HEK293 (cell line): ENCODE results near the gene AATF.
A peak's percentile ranks its signal among the peaks of the same experiment; 100 is the strongest.

Experiments
- CTCF ChIA-PET: fragments of 350-600 bp; formaldehyde crosslinking; extraction: SDS; loops from one replicate; lab custom pipeline; 2021; ENCODE audit warnings: antibody characterized with exemption; lab: Yijun Ruan, JAX
- POLR2A ChIA-PET: fragments of 300-600 bp; formaldehyde crosslinking; extraction: SDS; loops from one replicate; lab custom pipeline; 2020; ENCODE audit warnings: antibody characterized with exemption, inconsistent platforms; lab: Yijun Ruan, JAX
- H3K27ac ChIP-seq: fragments of 200-500 bp; sonication (Bioruptor generic); 2 replicates; pipeline ENCODE4 v1.5.1; 2014; ENCODE audit warnings: low read depth, low read length, control low read depth, inconsistent platforms; ENCODE audit errors: extremely low read depth
- H3K36me3 ChIP-seq, 2 experiments: fragments of 200-500 bp in 1 of 2; sonication (Bioruptor generic) in 1 of 2; 1 replicate in 1 of 2; 2 replicates in 1 of 2; pipeline ENCODE4 v1.5.1; 2014 to 2017; ENCODE audit warnings: inconsistent platforms in 2 of 2, low read length in 2 of 2; ENCODE audit not compliant: control insufficient read depth in 2 of 2, insufficient read depth in 1 of 2
- H3K4me1 ChIP-seq: fragments of 200-500 bp; sonication (Bioruptor generic); 2 replicates; pipeline ENCODE4 v1.5.1; 2014; ENCODE audit warnings: mild to moderate bottlenecking, low read length, inconsistent platforms; ENCODE audit not compliant: control insufficient read depth, insufficient read depth
- H3K4me3 ChIP-seq: 2 replicates; pipeline ENCODE4 v1.5.1; 2011; ENCODE audit warnings: low read depth, mild to moderate bottlenecking, control low read depth, low read length, moderate library complexity
- H3K9me3 ChIP-seq: fragments of 200-500 bp; sonication (Bioruptor generic); 2 replicates; pipeline ENCODE4 v1.5.1; 2014; ENCODE audit warnings: low read depth, low read length, inconsistent platforms; ENCODE audit not compliant: control insufficient read depth, insufficient read depth
- CTCF ChIP-seq: fragments of 450-650 bp; formaldehyde crosslinking; IDR thresholded peaks from 2 replicates; pipeline ENCODE4 v1.5.1; 2016; ENCODE audit warnings: missing biosample characterization, missing genetic modification characterization
- GLI4 ChIP-seq: fragments of 450-650 bp; formaldehyde crosslinking; IDR thresholded peaks from 2 replicates; pipeline ENCODE4 v1.5.1; 2016; ENCODE audit warnings: missing biosample characterization, missing genetic modification characterization
- IKZF3 ChIP-seq: fragments of 450-650 bp; IDR thresholded peaks from 2 replicates; pipeline ENCODE4 v1.5.0; 2018; ENCODE audit warnings: missing biosample characterization, mild to moderate bottlenecking, missing genetic modification characterization, moderate library complexity
- KLF1 ChIP-seq: fragments of 450-650 bp; formaldehyde crosslinking; IDR thresholded peaks from 2 replicates; pipeline ENCODE4 v1.5.1; 2016; ENCODE audit warnings: missing biosample characterization, missing genetic modification characterization
- KLF8 ChIP-seq: fragments of 450-650 bp; formaldehyde crosslinking; IDR thresholded peaks from 2 replicates; pipeline ENCODE4 v1.5.1; 2016; ENCODE audit warnings: missing biosample characterization, missing genetic modification characterization
- KLF9 ChIP-seq: fragments of 450-650 bp; formaldehyde crosslinking; IDR thresholded peaks from 2 replicates; pipeline ENCODE4 v1.5.1; 2016; ENCODE audit warnings: missing biosample characterization, missing genetic modification characterization, low read depth
- SP2 ChIP-seq: fragments of 450-650 bp; formaldehyde crosslinking; IDR thresholded peaks from 2 replicates; pipeline ENCODE4 v1.5.1; 2016; ENCODE audit warnings: missing biosample characterization, missing genetic modification characterization
- SP3 ChIP-seq: fragments of 450-650 bp; formaldehyde crosslinking; IDR thresholded peaks from 2 replicates; pipeline ENCODE4 v1.5.1; 2016; ENCODE audit warnings: missing biosample characterization, missing genetic modification characterization
- ZBTB11 ChIP-seq: fragments of 450-650 bp; formaldehyde crosslinking; conservative IDR thresholded peaks from 2 replicates; pipeline ENCODE4 v1.5.1; 2016; ENCODE audit warnings: low read depth, missing biosample characterization, missing genetic modification characterization
- ZBTB20 ChIP-seq: fragments of 450-650 bp; formaldehyde crosslinking; IDR thresholded peaks from 2 replicates; pipeline ENCODE4 v1.5.1; 2016; ENCODE audit warnings: missing biosample characterization, missing genetic modification characterization
- ZBTB21 ChIP-seq: fragments of 450-650 bp; formaldehyde crosslinking; IDR thresholded peaks from 2 replicates; pipeline ENCODE4 v1.5.1; 2017; ENCODE audit warnings: missing biosample characterization, missing genetic modification characterization
- ZBTB8A ChIP-seq: fragments of 450-650 bp; formaldehyde crosslinking; IDR thresholded peaks from 2 replicates; pipeline ENCODE4 v1.5.1; 2016; ENCODE audit warnings: missing biosample characterization, missing genetic modification characterization
- ZNF10 ChIP-seq: fragments of 450-650 bp; formaldehyde crosslinking; IDR thresholded peaks from 2 replicates; pipeline ENCODE4 v1.5.1; 2017; ENCODE audit warnings: missing biosample characterization, missing genetic modification characterization
- ZNF16 ChIP-seq: fragments of 450-650 bp; formaldehyde crosslinking; IDR thresholded peaks from 2 replicates; pipeline ENCODE4 v1.5.1; 2016; ENCODE audit warnings: low read depth, missing biosample characterization, missing genetic modification characterization
- ZNF169 ChIP-seq: fragments of 450-650 bp; formaldehyde crosslinking; IDR thresholded peaks from 2 replicates; pipeline ENCODE4 v1.5.1; 2016; ENCODE audit warnings: missing biosample characterization, missing genetic modification characterization
- ZNF202 ChIP-seq: fragments of 450-650 bp; formaldehyde crosslinking; IDR thresholded peaks from 2 replicates; pipeline ENCODE4 v1.5.1; 2016; ENCODE audit warnings: missing biosample characterization, missing genetic modification characterization, borderline replicate concordance
- ZNF302 ChIP-seq: fragments of 450-650 bp; formaldehyde crosslinking; IDR thresholded peaks from 2 replicates; pipeline ENCODE4 v1.5.1; 2016; ENCODE audit warnings: missing biosample characterization, missing genetic modification characterization, low read depth
- ZNF423 ChIP-seq: fragments of 450-650 bp; formaldehyde crosslinking; IDR thresholded peaks from 2 replicates; pipeline ENCODE4 v1.5.1; 2016; ENCODE audit warnings: missing biosample characterization, missing genetic modification characterization
- ZNF473 ChIP-seq: fragments of 450-650 bp; formaldehyde crosslinking; IDR thresholded peaks from 2 replicates; pipeline ENCODE4 v1.5.1; 2017; ENCODE audit warnings: missing biosample characterization, missing genetic modification characterization
- ZNF521 ChIP-seq: fragments of 450-650 bp; formaldehyde crosslinking; IDR thresholded peaks from 2 replicates; pipeline ENCODE4 v1.5.1; 2017; ENCODE audit warnings: missing biosample characterization, mild to moderate bottlenecking, missing genetic modification characterization
- ZNF529 ChIP-seq: fragments of 450-650 bp; formaldehyde crosslinking; IDR thresholded peaks from 2 replicates; pipeline ENCODE4 v1.5.1; 2017; ENCODE audit warnings: missing genetic modification characterization, missing biosample characterization; ENCODE audit not compliant: insufficient replicate concordance
- ZNF558 ChIP-seq: fragments of 450-650 bp; formaldehyde crosslinking; IDR thresholded peaks from 2 replicates; pipeline ENCODE4 v1.5.1; 2016; ENCODE audit warnings: missing biosample characterization, missing genetic modification characterization
- ZNF776 ChIP-seq: fragments of 450-650 bp; formaldehyde crosslinking; IDR thresholded peaks from 2 replicates; pipeline ENCODE4 v1.5.0; 2017; ENCODE audit warnings: missing biosample characterization, missing genetic modification characterization, borderline replicate concordance
- ZNF791 ChIP-seq: fragments of 450-650 bp; formaldehyde crosslinking; IDR thresholded peaks from 2 replicates; pipeline ENCODE4 v1.5.1; 2016; ENCODE audit warnings: missing biosample characterization, missing genetic modification characterization
- ZNF843 ChIP-seq: fragments of 450-650 bp; formaldehyde crosslinking; IDR thresholded peaks from 2 replicates; pipeline ENCODE4 v1.5.1; 2016; ENCODE audit warnings: missing biosample characterization, missing genetic modification characterization
- ZSCAN16 ChIP-seq: fragments of 450-650 bp; formaldehyde crosslinking; IDR thresholded peaks from 2 replicates; pipeline ENCODE4 v1.5.1; 2016; ENCODE audit warnings: missing biosample characterization, missing genetic modification characterization
- ZSCAN23 ChIP-seq: fragments of 450-650 bp; formaldehyde crosslinking; IDR thresholded peaks from 2 replicates; pipeline ENCODE4 v1.5.1; 2016; ENCODE audit warnings: missing biosample characterization, missing genetic modification characterization
- ZSCAN4 ChIP-seq: fragments of 450-650 bp; formaldehyde crosslinking; IDR thresholded peaks from 2 replicates; pipeline ENCODE4 v1.5.1; 2017; ENCODE audit warnings: missing biosample characterization, missing genetic modification characterization
- ZSCAN5A ChIP-seq: fragments of 450-650 bp; formaldehyde crosslinking; IDR thresholded peaks from 2 replicates; pipeline ENCODE4 v1.5.1; 2016; ENCODE audit warnings: missing biosample characterization, missing genetic modification characterization

Gene AATF

GRCh38 chr17:36934692-36935630 is 13.8 kb upstream of the AATF start:
- Histone ChIP-seq H3K36me3 (peaks cover 0 to 8% of the 10 kb centered on the region in 2 experiments; a peak in 1 of 3 replicates), H3K4me1 (peaks cover 17% of the 10 kb centered on the region), H3K9me3 (no peaks in the 10 kb centered on the region), H3K4me3 (peak overlapping the region; percentile 69), H3K27ac (peak overlapping the region; percentile 73)
- ChIA-PET POLR2A (interaction anchor here (1.3 to 6.6 kb wide), 3 partner anchors 14 to 34 kb away, joined by 8 to 92 read pairs (median 56); partner anchors contain the start of gene AATF), CTCF (interaction anchor here (0.6 to 1.0 kb wide), 3 partner anchors 91 to 284 kb away, joined by 3 to 4 read pairs (median 3); no protein-coding TSS in a partner anchor)
- TF ChIP-seq ZNF202 = no peak
- TF ChIP-seq ZNF302 (tag by site-specific recombination) = no peak
- TF ChIP-seq ZBTB11 (tag by site-specific recombination) = 0 out of 2 replicates have a peak, but pooled peaks have one; percentile 28
- TF ChIP-seq KLF1 (tag by site-specific recombination) = peak; percentile 94
- TF ChIP-seq ZNF169 (tag by site-specific recombination) = 0 out of 2 replicates have a peak, but pooled peaks have one; percentile 54
- TF ChIP-seq SP2 (tag by site-specific recombination) = peak; percentile 78
- peak; percentile 98 for TF ChIP-seq ZBTB20
- TF ChIP-seq ZNF423 (tag by site-specific recombination) = peak; percentile 80
- no peak for TF ChIP-seq ZNF776 (tag by site-specific recombination)
- no peak for TF ChIP-seq ZNF529 (tag by site-specific recombination)
- TF ChIP-seq ZNF558 (tag by site-specific recombination) = 0 out of 2 replicates have a peak, but pooled peaks have one; percentile 14
- peak; percentile 84; the same call in 1 of the 2 replicates for TF ChIP-seq KLF8
- TF ChIP-seq ZSCAN23 (tag by site-specific recombination) = 0 out of 2 replicates have a peak, but pooled peaks have one; percentile 37
- peak; percentile 89 for TF ChIP-seq ZNF473 (tag by site-specific recombination)
- peak; percentile 74; the same call in 1 of the 2 replicates for TF ChIP-seq ZSCAN5A (tag by site-specific recombination)
- no peak for TF ChIP-seq ZNF521
- TF ChIP-seq KLF9 (tag by site-specific recombination) = peak; percentile 41
- TF ChIP-seq ZSCAN16 (tag by site-specific recombination) = no peak
- TF ChIP-seq ZNF10 (tag by site-specific recombination) = 0 out of 2 replicates have a peak, but pooled peaks have one; percentile 14
- TF ChIP-seq IKZF3 (tag by site-specific recombination) = no peak
- TF ChIP-seq CTCF (tag by site-specific recombination) = peak; percentile 56
- peak; percentile 93 for TF ChIP-seq SP3 (tag by site-specific recombination)
- 0 out of 2 replicates have a peak, but pooled peaks have one; percentile 51 for TF ChIP-seq GLI4 (tag by site-specific recombination)
- TF ChIP-seq ZSCAN4 (tag by site-specific recombination) = 0 out of 2 replicates have a peak, but pooled peaks have one; percentile 22
- no peak for TF ChIP-seq ZNF843 (tag by site-specific recombination)
- TF ChIP-seq ZBTB21 (tag by site-specific recombination) = peak; percentile 22; the same call in 1 of the 2 replicates
- TF ChIP-seq ZNF16 (tag by site-specific recombination) = 0 out of 2 replicates have a peak, but pooled peaks have one; percentile 39
- no peak for TF ChIP-seq ZNF791 (tag by site-specific recombination)
- peak; percentile 97 for TF ChIP-seq ZBTB8A (tag by site-specific recombination)
